Measurements from ENCODE around the gene CENPVL2. TPM values are rescaled to one million over a fixed set of nuclear protein-coding genes. Genes with fewer than 3 reads are reported as not detected.
"Not testable (repeated sequence)": the region's sequence is repeated elsewhere in the genome, so short reads cannot be mapped to it uniquely, and the experiment has no call there.

Gene CENPVL2
- total and polyA plus RNA-seq, 2 experiments from 2014 or later, result 0.10 TPM; not detected in 1

DNA sequence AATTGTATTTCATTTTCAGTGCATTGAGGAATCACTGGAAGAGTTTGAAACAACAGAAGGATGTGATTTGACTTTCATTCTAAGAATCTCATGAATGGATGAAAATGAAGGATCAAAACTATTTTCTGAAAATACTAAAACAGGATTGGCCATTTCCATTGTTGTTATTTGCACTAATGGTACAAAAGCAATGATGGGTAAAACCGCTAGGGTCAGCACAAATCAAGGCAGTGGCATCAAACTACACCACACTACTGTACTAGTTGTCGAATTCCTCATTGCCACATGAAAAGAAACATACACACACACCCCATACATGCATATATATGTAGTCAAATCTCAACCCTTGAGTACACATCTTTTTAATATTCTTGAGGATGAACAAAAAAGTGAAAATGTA is 39.3 kb downstream of the CENPVL2 start:
- Histone ChIP-seq H3K36me3 (replicated peaks; ENCODE audit: insufficient read depth, low read depth) (no peaks in the 10 kb centered on the region), H3K9me2 (replicated peaks; ENCODE audit: insufficient read depth) (no peaks in the 10 kb centered on the region), H2AFZ (no peak overlapping the region), H3K4me2 (no peak overlapping the region), H3K27ac (no peak overlapping the region), H3K9me3 (ENCODE audit: low read depth) (no peaks in the 10 kb centered on the region), H4K20me1 (ENCODE audit: insufficient read depth, poor library complexity, severe bottlenecking) (no peaks in the 10 kb centered on the region), H3K4me3 (no peak overlapping the region), H3K27me3 (no peaks in the 10 kb centered on the region), H3K79me2 (no peaks in the 10 kb centered on the region), H3K4me1 (ENCODE audit: insufficient read depth) (no peaks in the 10 kb centered on the region)
- DNase-seq (ENCODE audit: low spot score), result no peak
- TF ChIP-seq EZH2phosphoT487 (IDR thresholded peaks at IDR 0.05; ENCODE audit: low read depth, severe bottlenecking, unreplicated experiment) (no peak), CTCF (IDR thresholded peaks at IDR 0.05; ENCODE audit: poor library complexity) (no peak), EZH2 (IDR thresholded peaks at IDR 0.05; ENCODE audit: borderline replicate concordance) (no peak)
- 53% methylated on average over 2 of the region's 2 CpGs for WGBS (ENCODE audit: low lambda C conversion rate, missing lambda C conversion rate)

DNA sequence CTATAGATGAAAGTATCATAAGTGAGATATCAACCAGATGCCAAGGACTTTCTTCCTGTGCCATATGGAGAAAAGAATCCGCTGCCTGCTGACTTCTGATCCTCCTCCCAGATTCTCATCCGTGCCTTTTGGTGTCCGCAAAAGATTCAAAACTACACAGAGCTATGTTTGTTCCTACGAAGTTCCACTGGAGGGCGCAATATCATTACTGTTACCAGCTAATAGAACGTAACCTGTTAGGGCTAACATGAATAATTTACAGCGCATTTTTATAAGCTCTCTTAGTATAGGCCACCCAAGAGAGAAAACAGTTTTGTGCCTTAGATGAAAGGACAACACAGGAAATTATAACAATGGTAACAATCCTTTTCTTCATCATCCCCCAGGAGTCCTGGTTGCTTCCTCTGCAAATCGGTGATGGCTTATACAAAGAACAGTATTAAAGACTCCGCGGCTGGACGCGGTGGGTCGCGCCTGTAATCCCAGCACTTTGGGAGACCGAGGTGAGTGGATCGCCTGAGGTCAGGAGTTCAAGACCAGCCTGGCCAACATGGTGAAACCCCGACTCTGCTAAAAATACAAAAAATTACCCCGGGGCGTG is 41.1 kb downstream of the CENPVL2 start:
- no peak overlapping the region for H3K27ac ChIP-seq
- peak; percentile 61 for DNase-seq (ENCODE audit: low spot score)
- no peak overlapping the region for H2AFZ ChIP-seq
- peak; percentile 60 for TF ChIP-seq CTCF (IDR thresholded peaks at IDR 0.05; ENCODE audit: poor library complexity)
- TF ChIP-seq EZH2phosphoT487 (IDR thresholded peaks at IDR 0.05; ENCODE audit: low read depth, severe bottlenecking, unreplicated experiment), result no peak
- TF ChIP-seq EZH2 (IDR thresholded peaks at IDR 0.05; ENCODE audit: borderline replicate concordance), result no peak
- no peaks in the 10 kb centered on the region for H3K4me1 ChIP-seq (ENCODE audit: insufficient read depth)
- H3K9me3 ChIP-seq (ENCODE audit: low read depth), result no peaks in the 10 kb centered on the region
- 55% methylated on average over 19 of the region's 19 CpGs for WGBS (ENCODE audit: low lambda C conversion rate, missing lambda C conversion rate)
- H3K9me2 ChIP-seq (replicated peaks; ENCODE audit: insufficient read depth), result no peaks in the 10 kb centered on the region
- H3K27me3 ChIP-seq, result no peaks in the 10 kb centered on the region
- no peaks in the 10 kb centered on the region for H3K79me2 ChIP-seq
- no peak overlapping the region for H3K4me2 ChIP-seq
- H3K36me3 ChIP-seq (replicated peaks; ENCODE audit: insufficient read depth, low read depth), result no peaks in the 10 kb centered on the region
- no peaks in the 10 kb centered on the region for H4K20me1 ChIP-seq (ENCODE audit: insufficient read depth, poor library complexity, severe bottlenecking)
- H3K4me3 ChIP-seq, result no peak overlapping the region

- not testable (repeated sequence) for H4K20me1 ChIP-seq (ENCODE audit: insufficient read depth, poor library complexity, severe bottlenecking); H2AFZ ChIP-seq; H3K4me1 ChIP-seq (ENCODE audit: insufficient read depth); H3K27ac ChIP-seq; DNase-seq (ENCODE audit: low spot score); H3K4me3 ChIP-seq; H3K9me3 ChIP-seq (ENCODE audit: low read depth); H3K79me2 ChIP-seq; H3K9me2 ChIP-seq (replicated peaks; ENCODE audit: insufficient read depth); H3K27me3 ChIP-seq; H3K4me2 ChIP-seq; H3K36me3 ChIP-seq (replicated peaks; ENCODE audit: insufficient read depth, low read depth)
- WGBS (ENCODE audit: low lambda C conversion rate, missing lambda C conversion rate), result 72% methylated on average over 7 of the region's 7 CpGs
Measured at GRCh38 chrX:51636511-51636910, 46.1 kb downstream of the CENPVL2 start.

Other genes starting within 250 kb of the CENPVL2 start
- 8.3 and 10.7 TPM in 2 replicates for gene NUDT11, start 186.2 kb downstream of the CENPVL2 start, total RNA-seq
- gene NUDT11, start 186.2 kb downstream of the CENPVL2 start, polyA plus RNA-seq, result 4.6 and 5.6 TPM in 2 replicates
- 0.28 and 0.83 TPM in 2 replicates for gene CENPVL3, start 63.9 kb downstream of the CENPVL2 start, total RNA-seq
- gene CENPVL3, start 63.9 kb downstream of the CENPVL2 start, polyA plus RNA-seq, result 0.67 and 2.2 TPM in 2 replicates
- 0.32 TPM in 1 of 2 replicates, not detected in the other for gene CENPVL1, start 27.7 kb upstream of the CENPVL2 start, total RNA-seq
- 0.10 TPM in 1 of 2 replicates, not detected in the other for gene CENPVL1, start 27.7 kb upstream of the CENPVL2 start, polyA plus RNA-seq
- gene GSPT2, start 60.6 kb upstream of the CENPVL2 start, total RNA-seq, result 14.3 and 16.1 TPM in 2 replicates
- gene GSPT2, start 60.6 kb upstream of the CENPVL2 start, polyA plus RNA-seq, result 11.9 and 15.8 TPM in 2 replicates
- gene MAGED1, start 210.8 kb upstream of the CENPVL2 start, total RNA-seq, result 248 and 262 TPM in 2 replicates
- gene MAGED1, start 210.8 kb upstream of the CENPVL2 start, polyA plus RNA-seq, result 478 and 533 TPM in 2 replicates

All from hepatocyte (in vitro differentiated cells).